Measurements from ENCODE around the gene GRIK4.

Gene GRIK4

GRCh38 chr11:120657306-120658070 lies 145.9 kb downstream of the GRIK4 start:
- Histone ChIP-seq H3K4me1 (ENCODE audit: control insufficient read depth, insufficient read depth, low read length) (no peaks in the 10 kb centered on the region), H3K36me3 (ENCODE audit: insufficient read depth, low read length) (no peaks in the 10 kb centered on the region), H3K9me3 (replicated peaks; ENCODE audit: low read length) (no peaks in the 10 kb centered on the region), H3K27me3 (ENCODE audit: control insufficient read depth, insufficient read depth, low read length) (peaks cover 3% of the 10 kb centered on the region), H3K4me3 (ENCODE audit: low read length) (no peak overlapping the region), H3K9ac (ENCODE audit: low read depth, low read length) (no peak overlapping the region), H3K4me2 (ENCODE audit: low read length) (no peak overlapping the region)

- H3K4me3 ChIP-seq (ENCODE audit: low read length), result no peak overlapping the region
- H3K4me2 ChIP-seq (ENCODE audit: low read length), result no peak overlapping the region
- no peaks in the 10 kb centered on the region for H3K36me3 ChIP-seq (ENCODE audit: insufficient read depth, low read length)
- H3K9me3 ChIP-seq (replicated peaks; ENCODE audit: low read length), result no peaks in the 10 kb centered on the region
- no peak overlapping the region for H3K9ac ChIP-seq (ENCODE audit: low read depth, low read length)
- H3K4me1 ChIP-seq (ENCODE audit: control insufficient read depth, insufficient read depth, low read length), result no peaks in the 10 kb centered on the region
- peaks cover 9% of the 10 kb centered on the region for H3K27me3 ChIP-seq (ENCODE audit: control insufficient read depth, insufficient read depth, low read length)
These were observed 146.5 kb downstream of the GRIK4 start for GRCh38 chr11:120658071-120658423.

GRCh38 chr11:120659076-120659475 lies 147.5 kb downstream of the GRIK4 start:
- Histone ChIP-seq H3K9me3 (replicated peaks; ENCODE audit: low read length) (no peaks in the 10 kb centered on the region), H3K4me2 (ENCODE audit: low read length) (no peak overlapping the region), H3K4me3 (ENCODE audit: low read length) (no peak overlapping the region), H3K27me3 (ENCODE audit: control insufficient read depth, insufficient read depth, low read length) (peaks cover 17% of the 10 kb centered on the region), H3K4me1 (ENCODE audit: control insufficient read depth, insufficient read depth, low read length) (no peaks in the 10 kb centered on the region), H3K36me3 (ENCODE audit: insufficient read depth, low read length) (no peaks in the 10 kb centered on the region), H3K9ac (ENCODE audit: low read depth, low read length) (no peak overlapping the region)

- H3K36me3 ChIP-seq (ENCODE audit: insufficient read depth, low read length), result no peaks in the 10 kb centered on the region
- H3K4me2 ChIP-seq (ENCODE audit: low read length), result no peak overlapping the region
- H3K4me3 ChIP-seq (ENCODE audit: low read length), result no peak overlapping the region
- H3K27me3 ChIP-seq (ENCODE audit: control insufficient read depth, insufficient read depth, low read length), result peaks cover 23% of the 10 kb centered on the region
- H3K4me1 ChIP-seq (ENCODE audit: control insufficient read depth, insufficient read depth, low read length), result no peaks in the 10 kb centered on the region
- H3K9ac ChIP-seq (ENCODE audit: low read depth, low read length), result no peak overlapping the region
- H3K9me3 ChIP-seq (replicated peaks; ENCODE audit: low read length), result no peaks in the 10 kb centered on the region
These were observed 148.5 kb downstream of the GRIK4 start for GRCh38 chr11:120660024-120660565.

GRCh38 chr11:120662071-120662676 lies 150.6 kb downstream of the GRIK4 start:
- Histone ChIP-seq H3K9me3 (replicated peaks; ENCODE audit: low read length) (no peaks in the 10 kb centered on the region), H3K4me3 (ENCODE audit: low read length) (no peak overlapping the region), H3K4me1 (ENCODE audit: control insufficient read depth, insufficient read depth, low read length) (no peaks in the 10 kb centered on the region), H3K9ac (ENCODE audit: low read depth, low read length) (no peak overlapping the region), H3K36me3 (ENCODE audit: insufficient read depth, low read length) (no peaks in the 10 kb centered on the region), H3K27me3 (ENCODE audit: control insufficient read depth, insufficient read depth, low read length) (peaks cover 28% of the 10 kb centered on the region), H3K4me2 (ENCODE audit: low read length) (no peak overlapping the region)

- H3K9me3 ChIP-seq (replicated peaks; ENCODE audit: low read length), result no peaks in the 10 kb centered on the region
- no peak overlapping the region for H3K4me2 ChIP-seq (ENCODE audit: low read length)
- H3K9ac ChIP-seq (ENCODE audit: low read depth, low read length), result no peak overlapping the region
- H3K4me1 ChIP-seq (ENCODE audit: control insufficient read depth, insufficient read depth, low read length), result no peaks in the 10 kb centered on the region
- H3K4me3 ChIP-seq (ENCODE audit: low read length), result no peak overlapping the region
- peaks cover 28% of the 10 kb centered on the region for H3K27me3 ChIP-seq (ENCODE audit: control insufficient read depth, insufficient read depth, low read length)
- no peaks in the 10 kb centered on the region for H3K36me3 ChIP-seq (ENCODE audit: insufficient read depth, low read length)
These were observed 151.6 kb downstream of the GRIK4 start for GRCh38 chr11:120663142-120663541.

- Histone ChIP-seq H3K9ac (ENCODE audit: low read depth, low read length) (no peak overlapping the region), H3K27me3 (ENCODE audit: control insufficient read depth, insufficient read depth, low read length) (peaks cover 28% of the 10 kb centered on the region), H3K4me3 (ENCODE audit: low read length) (no peak overlapping the region), H3K36me3 (ENCODE audit: insufficient read depth, low read length) (no peaks in the 10 kb centered on the region), H3K4me2 (ENCODE audit: low read length) (no peak overlapping the region), H3K9me3 (replicated peaks; ENCODE audit: low read length) (no peaks in the 10 kb centered on the region), H3K4me1 (ENCODE audit: control insufficient read depth, insufficient read depth, low read length) (no peaks in the 10 kb centered on the region)
These were observed 154.6 kb downstream of the GRIK4 start for GRCh38 chr11:120666121-120666639.

- Histone ChIP-seq H3K9me3 (replicated peaks; ENCODE audit: low read length) (no peaks in the 10 kb centered on the region), H3K4me2 (ENCODE audit: low read length) (no peak overlapping the region), H3K9ac (ENCODE audit: low read depth, low read length) (no peak overlapping the region), H3K27me3 (ENCODE audit: control insufficient read depth, insufficient read depth, low read length) (peaks cover 27% of the 10 kb centered on the region), H3K4me3 (ENCODE audit: low read length) (no peak overlapping the region), H3K4me1 (ENCODE audit: control insufficient read depth, insufficient read depth, low read length) (no peaks in the 10 kb centered on the region), H3K36me3 (ENCODE audit: insufficient read depth, low read length) (no peaks in the 10 kb centered on the region)
These were observed 155.7 kb downstream of the GRIK4 start for GRCh38 chr11:120667281-120667680.

GRCh38 chr11:120667934-120668333 lies 156.4 kb downstream of the GRIK4 start:
- Histone ChIP-seq H3K36me3 (ENCODE audit: insufficient read depth, low read length) (no peaks in the 10 kb centered on the region), H3K4me3 (ENCODE audit: low read length) (no peak overlapping the region), H3K9ac (ENCODE audit: low read depth, low read length) (no peak overlapping the region), H3K27me3 (ENCODE audit: control insufficient read depth, insufficient read depth, low read length) (peaks cover 20% of the 10 kb centered on the region), H3K9me3 (replicated peaks; ENCODE audit: low read length) (no peaks in the 10 kb centered on the region), H3K4me2 (ENCODE audit: low read length) (no peak overlapping the region), H3K4me1 (ENCODE audit: control insufficient read depth, insufficient read depth, low read length) (no peaks in the 10 kb centered on the region)

- Histone ChIP-seq H3K9ac (ENCODE audit: low read depth, low read length) (no peak overlapping the region), H3K9me3 (replicated peaks; ENCODE audit: low read length) (no peaks in the 10 kb centered on the region), H3K27me3 (ENCODE audit: control insufficient read depth, insufficient read depth, low read length) (peaks cover 17% of the 10 kb centered on the region), H3K36me3 (ENCODE audit: insufficient read depth, low read length) (no peaks in the 10 kb centered on the region), H3K4me2 (ENCODE audit: low read length) (no peak overlapping the region), H3K4me3 (ENCODE audit: low read length) (no peak overlapping the region), H3K4me1 (ENCODE audit: control insufficient read depth, insufficient read depth, low read length) (no peaks in the 10 kb centered on the region)
These were observed 157.0 kb downstream of the GRIK4 start for GRCh38 chr11:120668537-120668936.

- no peak overlapping the region for H3K9ac ChIP-seq (ENCODE audit: low read depth, low read length)
- H3K27me3 ChIP-seq (ENCODE audit: control insufficient read depth, insufficient read depth, low read length), result peaks cover 8% of the 10 kb centered on the region
- H3K4me3 ChIP-seq (ENCODE audit: low read length), result no peak overlapping the region
- H3K4me2 ChIP-seq (ENCODE audit: low read length), result no peak overlapping the region
- no peaks in the 10 kb centered on the region for H3K36me3 ChIP-seq (ENCODE audit: insufficient read depth, low read length)
- H3K9me3 ChIP-seq (replicated peaks; ENCODE audit: low read length), result no peaks in the 10 kb centered on the region
- H3K4me1 ChIP-seq (ENCODE audit: control insufficient read depth, insufficient read depth, low read length), result no peaks in the 10 kb centered on the region
These were observed 163.0 kb downstream of the GRIK4 start for GRCh38 chr11:120674542-120674941.
